ENCODE results near the gene KLF7.

KLF7 gene

DNA sequence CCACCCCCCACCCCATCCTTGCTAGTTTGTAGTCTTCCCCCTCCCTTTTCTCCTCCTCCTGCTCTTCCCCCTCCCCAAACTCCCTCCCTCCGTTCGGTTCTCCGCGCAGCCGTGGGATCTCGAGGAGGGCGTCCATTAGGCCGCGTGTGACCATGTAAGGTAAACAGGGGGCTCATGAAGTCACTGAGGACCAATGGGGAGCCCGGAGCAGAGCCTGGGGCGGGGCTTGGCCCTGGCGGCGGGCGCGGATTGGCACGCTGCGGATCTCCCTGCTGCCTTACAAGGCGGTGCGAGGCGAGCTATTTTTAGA lies 246 bp upstream of the KLF7 start:
- DNase-seq: peak; percentile 99
- Histone ChIP-seq H3K27me3 (ENCODE audit: insufficient read depth, low read depth, severe bottlenecking) (no peaks in the 10 kb centered on the region), H3K27ac (peak overlapping the region; percentile 100), H3K9me3 (ENCODE audit: severe bottlenecking) (peaks cover 3% of the 10 kb centered on the region), H3K4me3 (ENCODE audit: low read depth, low read length) (peak overlapping the region; percentile 69), H3K36me3 (peaks cover 3% of the 10 kb centered on the region; the same call in 1 of the 2 replicates)
- TF ChIP-seq, protein P1, sequence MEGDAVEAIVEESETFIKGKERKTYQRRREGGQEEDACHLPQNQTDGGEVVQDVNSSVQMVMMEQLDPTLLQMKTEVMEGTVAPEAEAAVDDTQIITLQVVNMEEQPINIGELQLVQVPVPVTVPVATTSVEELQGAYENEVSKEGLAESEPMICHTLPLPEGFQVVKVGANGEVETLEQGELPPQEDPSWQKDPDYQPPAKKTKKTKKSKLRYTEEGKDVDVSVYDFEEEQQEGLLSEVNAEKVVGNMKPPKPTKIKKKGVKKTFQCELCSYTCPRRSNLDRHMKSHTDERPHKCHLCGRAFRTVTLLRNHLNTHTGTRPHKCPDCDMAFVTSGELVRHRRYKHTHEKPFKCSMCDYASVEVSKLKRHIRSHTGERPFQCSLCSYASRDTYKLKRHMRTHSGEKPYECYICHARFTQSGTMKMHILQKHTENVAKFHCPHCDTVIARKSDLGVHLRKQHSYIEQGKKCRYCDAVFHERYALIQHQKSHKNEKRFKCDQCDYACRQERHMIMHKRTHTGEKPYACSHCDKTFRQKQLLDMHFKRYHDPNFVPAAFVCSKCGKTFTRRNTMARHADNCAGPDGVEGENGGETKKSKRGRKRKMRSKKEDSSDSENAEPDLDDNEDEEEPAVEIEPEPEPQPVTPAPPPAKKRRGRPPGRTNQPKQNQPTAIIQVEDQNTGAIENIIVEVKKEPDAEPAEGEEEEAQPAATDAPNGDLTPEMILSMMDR (IDR thresholded peaks at IDR 0.05; ENCODE audit: low read depth, low read length): no peak

DNA sequence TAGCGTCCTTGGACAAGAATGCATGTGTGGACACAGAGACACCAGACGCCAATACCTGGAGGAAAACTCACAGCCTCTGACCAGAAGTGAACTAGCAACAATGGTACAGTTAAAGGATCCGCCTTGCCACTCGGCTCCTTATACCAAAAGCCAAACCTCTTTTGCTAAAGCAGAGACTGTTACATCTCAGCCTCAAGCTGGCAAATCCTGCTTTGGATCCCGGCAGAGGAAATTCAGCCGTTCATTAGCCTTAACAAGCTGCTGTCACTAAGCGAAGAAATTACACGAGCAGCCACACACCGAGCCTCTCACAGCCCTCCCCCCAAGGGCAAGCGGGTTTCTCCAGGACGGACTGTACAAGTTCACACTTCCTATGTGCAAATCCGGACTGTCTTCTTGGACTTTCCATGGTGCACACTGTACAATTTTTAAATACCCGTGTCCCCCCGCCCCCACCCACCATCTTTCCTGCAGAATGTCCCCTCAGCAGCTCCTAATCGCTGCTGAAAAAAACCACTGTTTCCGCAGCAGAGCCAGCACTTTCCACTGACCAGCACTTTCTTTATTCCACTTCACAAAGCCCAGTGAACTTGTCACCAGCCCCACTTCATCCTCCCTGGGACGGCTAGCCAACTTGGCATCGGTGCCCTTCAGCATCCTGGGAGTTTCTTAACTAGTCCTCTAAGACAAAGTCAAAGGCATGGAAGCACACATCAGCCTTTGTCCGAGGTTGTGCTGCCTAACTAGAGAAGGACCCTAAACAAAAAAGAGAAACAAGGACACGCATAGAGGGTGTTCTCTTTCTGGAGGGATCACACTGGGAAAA lies 1.5 kb downstream of the KLF7 start:
- Histone ChIP-seq H3K4me3 (ENCODE audit: low read depth, low read length) (peak overlapping the region; percentile 69), H3K9me3 (ENCODE audit: severe bottlenecking) (no peaks in the 10 kb centered on the region), H3K27me3 (ENCODE audit: insufficient read depth, low read depth, severe bottlenecking) (no peaks in the 10 kb centered on the region), H3K27ac (peak overlapping the region; percentile 77), H3K36me3 (peaks cover 3% of the 10 kb centered on the region; the same call in 1 of the 2 replicates)
- peak; percentile 78 for DNase-seq
- TF ChIP-seq, protein P1 (IDR thresholded peaks at IDR 0.05; ENCODE audit: low read depth, low read length): no peak

DNA sequence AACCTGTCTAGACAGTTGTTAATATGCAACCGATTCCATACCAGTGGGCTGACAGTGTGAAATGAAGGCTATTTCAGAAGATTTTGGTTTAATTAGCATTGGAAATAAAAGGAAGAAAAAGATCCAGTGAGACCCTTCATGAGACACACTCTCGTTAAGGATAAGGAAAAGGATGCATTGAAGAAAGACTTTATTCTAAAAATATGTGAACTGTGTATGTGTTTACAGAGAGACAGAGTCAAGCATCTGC lies 2.1 kb downstream of the KLF7 start:
- peak overlapping the region; percentile 77 for H3K27ac ChIP-seq
- H3K27me3 ChIP-seq (ENCODE audit: insufficient read depth, low read depth, severe bottlenecking): no peaks in the 10 kb centered on the region
- TF ChIP-seq, protein P1 (IDR thresholded peaks at IDR 0.05; ENCODE audit: low read depth, low read length): no peak
- no peaks in the 10 kb centered on the region for H3K9me3 ChIP-seq (ENCODE audit: severe bottlenecking)
- DNase-seq: no peak
- H3K36me3 ChIP-seq: peaks cover 3% of the 10 kb centered on the region; the same call in 1 of the 2 replicates
- peak overlapping the region; percentile 69 for H3K4me3 ChIP-seq (ENCODE audit: low read depth, low read length)

DNA sequence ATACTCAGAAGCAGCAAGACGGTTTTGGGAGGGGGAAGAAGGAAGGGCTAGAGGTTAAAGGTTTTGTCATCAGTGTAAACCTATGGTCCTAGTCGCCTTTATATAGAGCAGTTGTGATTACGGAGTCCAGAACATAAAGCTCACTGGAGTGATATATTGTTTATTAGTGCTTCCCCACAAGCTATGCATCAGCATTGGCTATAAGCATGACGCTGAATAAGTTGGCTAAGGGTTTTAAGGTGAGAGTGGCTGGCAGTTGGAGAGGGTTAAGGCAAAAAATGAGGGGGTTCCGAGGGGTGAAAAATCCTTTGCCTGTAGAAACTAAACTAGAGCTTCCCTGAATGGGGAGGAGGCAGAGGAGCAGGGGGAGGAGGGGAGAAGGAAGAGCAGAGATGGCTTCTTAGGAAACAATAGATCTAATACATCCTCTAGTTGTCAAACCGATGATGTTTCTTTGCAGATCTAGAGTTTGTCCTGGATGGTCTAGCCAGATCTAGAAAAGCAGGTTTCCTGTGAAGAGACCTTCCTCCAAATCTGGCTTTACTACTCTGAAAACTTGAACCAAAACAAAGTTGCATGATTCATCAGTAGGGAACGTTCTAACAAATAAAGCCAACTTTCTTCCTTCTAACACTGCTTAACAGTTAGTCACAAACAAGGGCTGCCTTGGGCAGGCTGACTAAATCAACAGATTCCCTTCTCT lies 2.5 kb downstream of the KLF7 start:
- H3K27ac ChIP-seq: peak overlapping the region; percentile 77
- H3K27me3 ChIP-seq (ENCODE audit: insufficient read depth, low read depth, severe bottlenecking): no peaks in the 10 kb centered on the region
- DNase-seq: no peak
- TF ChIP-seq, protein P1 (IDR thresholded peaks at IDR 0.05; ENCODE audit: low read depth, low read length): no peak
- no peaks in the 10 kb centered on the region for H3K9me3 ChIP-seq (ENCODE audit: severe bottlenecking)
- H3K4me3 ChIP-seq (ENCODE audit: low read depth, low read length): peak overlapping the region; percentile 69
- H3K36me3 ChIP-seq: peaks cover 3% of the 10 kb centered on the region; the same call in 1 of the 2 replicates

DNA sequence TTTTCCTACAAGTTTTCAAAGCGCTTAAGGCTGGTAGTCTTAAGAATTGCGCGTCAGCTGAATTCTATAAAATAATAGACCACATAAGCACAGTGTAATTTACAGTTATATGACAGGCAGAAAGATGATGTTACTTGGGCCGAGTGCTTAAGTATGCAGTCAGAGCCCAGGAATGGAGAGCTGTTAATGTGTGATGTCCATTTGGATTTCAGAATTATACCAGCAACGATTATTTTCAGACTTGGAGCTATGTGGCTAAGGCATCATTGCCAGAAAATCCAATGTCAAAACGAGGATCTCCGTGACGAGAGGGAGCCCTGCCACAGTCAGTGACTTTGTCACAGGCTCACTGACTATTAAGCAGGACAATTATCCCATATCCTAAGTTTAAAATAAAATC lies 3.4 kb downstream of the KLF7 start:
- Histone ChIP-seq H3K4me3 (ENCODE audit: low read depth, low read length) (no peak overlapping the region), H3K27ac (no peak overlapping the region), H3K9me3 (ENCODE audit: severe bottlenecking) (no peaks in the 10 kb centered on the region), H3K27me3 (ENCODE audit: insufficient read depth, low read depth, severe bottlenecking) (no peaks in the 10 kb centered on the region), H3K36me3 (peaks cover 3% of the 10 kb centered on the region; the same call in 1 of the 2 replicates)
- no peak for DNase-seq
- TF ChIP-seq, protein P1 (IDR thresholded peaks at IDR 0.05; ENCODE audit: low read depth, low read length): no peak

Data from WERI-Rb-1 (cell line).